Measurements from ENCODE around the gene SPSB3. TPM values are rescaled to one million over a fixed set of nuclear protein-coding genes. Genes with fewer than 3 reads are reported as not detected.

SPSB3 gene
- total RNA-seq, 2 donors from 2014 or later, result 95.9 to 97.8 TPM

DNA sequence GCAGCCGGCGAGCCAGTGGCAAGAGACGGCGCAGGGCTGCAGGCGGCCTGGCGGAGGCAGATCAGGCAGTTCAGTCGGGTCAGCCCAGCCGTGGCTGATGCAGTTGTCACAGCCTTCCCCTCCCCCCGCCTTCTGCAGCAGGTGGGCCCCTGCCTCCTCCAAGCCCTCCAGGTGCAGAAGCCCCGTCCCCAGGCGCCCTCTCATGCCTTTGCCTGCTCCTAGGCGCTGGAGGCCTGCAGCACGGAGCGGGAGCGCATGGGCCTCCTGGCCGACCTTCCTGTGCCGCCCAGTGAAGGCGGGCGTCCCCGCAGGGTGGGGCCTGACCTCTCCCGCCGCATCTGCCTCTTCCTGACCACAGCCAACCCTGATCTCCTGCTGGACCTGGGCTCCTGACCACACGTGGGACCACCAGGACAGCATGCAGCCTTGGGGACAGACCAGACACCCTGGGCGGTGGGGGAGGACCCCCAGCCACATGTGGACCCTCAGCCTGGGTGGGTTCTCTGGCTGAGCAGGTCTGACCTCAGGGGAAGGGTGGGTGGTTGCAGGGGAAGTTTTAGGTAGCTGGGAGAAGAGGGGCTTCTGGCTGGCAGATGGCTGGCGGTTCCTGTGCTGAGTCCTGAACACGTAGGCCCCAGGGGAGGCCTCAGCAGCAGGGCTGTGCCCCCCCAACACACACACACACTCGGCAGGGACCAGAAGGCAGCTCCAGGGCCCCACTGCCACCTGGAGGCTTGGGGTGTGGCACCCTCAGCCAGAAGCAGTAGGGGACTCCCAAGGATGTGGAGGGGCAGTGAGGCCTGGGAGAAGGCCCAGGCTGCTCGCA is 6.3 kb downstream of the SPSB3 start:
- H3K27me3 ChIP-seq, result no peaks in the 10 kb centered on the region
- peaks cover 8 to 9% of the 10 kb centered on the region in 2 donors for H3K36me3 ChIP-seq (replicated peaks in 1 of 2; ENCODE audit: insufficient read depth in 1 of 2, low read depth in 2 of 2)
- TF ChIP-seq POLR2A (IDR thresholded peaks at IDR 0.05), result no peak
- TF ChIP-seq, protein P1, sequence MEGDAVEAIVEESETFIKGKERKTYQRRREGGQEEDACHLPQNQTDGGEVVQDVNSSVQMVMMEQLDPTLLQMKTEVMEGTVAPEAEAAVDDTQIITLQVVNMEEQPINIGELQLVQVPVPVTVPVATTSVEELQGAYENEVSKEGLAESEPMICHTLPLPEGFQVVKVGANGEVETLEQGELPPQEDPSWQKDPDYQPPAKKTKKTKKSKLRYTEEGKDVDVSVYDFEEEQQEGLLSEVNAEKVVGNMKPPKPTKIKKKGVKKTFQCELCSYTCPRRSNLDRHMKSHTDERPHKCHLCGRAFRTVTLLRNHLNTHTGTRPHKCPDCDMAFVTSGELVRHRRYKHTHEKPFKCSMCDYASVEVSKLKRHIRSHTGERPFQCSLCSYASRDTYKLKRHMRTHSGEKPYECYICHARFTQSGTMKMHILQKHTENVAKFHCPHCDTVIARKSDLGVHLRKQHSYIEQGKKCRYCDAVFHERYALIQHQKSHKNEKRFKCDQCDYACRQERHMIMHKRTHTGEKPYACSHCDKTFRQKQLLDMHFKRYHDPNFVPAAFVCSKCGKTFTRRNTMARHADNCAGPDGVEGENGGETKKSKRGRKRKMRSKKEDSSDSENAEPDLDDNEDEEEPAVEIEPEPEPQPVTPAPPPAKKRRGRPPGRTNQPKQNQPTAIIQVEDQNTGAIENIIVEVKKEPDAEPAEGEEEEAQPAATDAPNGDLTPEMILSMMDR (IDR thresholded peaks at IDR 0.05), result no peak
- intact Hi-C loops (cut with DNase I), result no loop called here
- peaks cover 50% of the 10 kb centered on the region for H3K4me1 ChIP-seq
- peak in 1 of 4 donors; percentile 14 for DNase-seq
- H3K27ac ChIP-seq, result no peak overlapping the region
- H3K9me3 ChIP-seq, result no peaks in the 10 kb centered on the region
- no peak overlapping the region for H3K4me3 ChIP-seq
- 77 to 89% methylated on average over 11 to 28 of the region's 28 CpGs for WGBS, 2 donors
- no peak for ATAC-seq

GRCh38 chr16:1775006-1775845 is 7.1 kb downstream of the SPSB3 start:
- Histone ChIP-seq H3K36me3 (replicated peaks in 1 of 2; ENCODE audit: insufficient read depth in 1 of 2, low read depth in 2 of 2) (peaks cover 8 to 9% of the 10 kb centered on the region in 2 donors), H3K4me1 (peaks cover 49% of the 10 kb centered on the region), H3K27ac (peak overlapping the region in 1 of 4 donors; percentile 96), H3K4me3 (no peak overlapping the region), H3K27me3 (no peaks in the 10 kb centered on the region), H3K9me3 (no peaks in the 10 kb centered on the region)
- DNase-seq, result peak in 1 of 4 donors; percentile 16
- TF ChIP-seq POLR2A (IDR thresholded peaks at IDR 0.05), result no peak
- TF ChIP-seq, protein P1 (IDR thresholded peaks at IDR 0.05), result no peak
- no peak for ATAC-seq
- 90 to 94% methylated on average over 14 to 30 of the region's 30 CpGs for WGBS, 2 donors
- intact Hi-C loops (cut with DNase I), result no loop called here

- TF ChIP-seq, protein P1 (IDR thresholded peaks at IDR 0.05), result no peak
- TF ChIP-seq POLR2A (IDR thresholded peaks at IDR 0.05), result no peak
- intact Hi-C loops (cut with DNase I), result no loop called here
- peaks cover 49% of the 10 kb centered on the region for H3K4me1 ChIP-seq
- peak overlapping the region in 3 of 4 donors; percentile 81 to 96 (median 96) for H3K27ac ChIP-seq
- peaks cover 8 to 9% of the 10 kb centered on the region in 2 donors for H3K36me3 ChIP-seq (replicated peaks in 1 of 2; ENCODE audit: insufficient read depth in 1 of 2, low read depth in 2 of 2)
- DNase-seq, result no peak
- ATAC-seq, result no peak
- H3K9me3 ChIP-seq, result no peaks in the 10 kb centered on the region
- no peak overlapping the region for H3K4me3 ChIP-seq
- H3K27me3 ChIP-seq, result no peaks in the 10 kb centered on the region
- 42 to 75% methylated on average over 5 to 7 of the region's 7 CpGs for WGBS, 2 donors
Measured at GRCh38 chr16:1774448-1774780, 8.0 kb downstream of the SPSB3 start.

GRCh38 chr16:1773703-1774447 is 8.5 kb downstream of the SPSB3 start:
- intact Hi-C loops (cut with DNase I), result no loop called here
- Histone ChIP-seq H3K36me3 (replicated peaks in 1 of 2; ENCODE audit: insufficient read depth in 1 of 2, low read depth in 2 of 2) (peaks cover 8 to 9% of the 10 kb centered on the region in 2 donors), H3K4me1 (peaks cover 48% of the 10 kb centered on the region), H3K9me3 (no peaks in the 10 kb centered on the region), H3K27me3 (no peaks in the 10 kb centered on the region), H3K27ac (peak overlapping the region; percentile 81 to 96 (median 94)), H3K4me3 (peak overlapping the region; percentile 77 to 95)
- peak in 2 of 4 donors; percentile 52 to 69 for DNase-seq
- TF ChIP-seq, protein P1 (IDR thresholded peaks at IDR 0.05), result peak in 1 of 7 experiments; percentile 6
- TF ChIP-seq POLR2A (IDR thresholded peaks at IDR 0.05), result no peak
- no peak for ATAC-seq
- WGBS, 2 donors, result 0 to 9% methylated on average over 9 to 44 of the region's 45 CpGs
